Transverse colon (tissue), 4 donors: Measurements from ENCODE around the gene PCIF1.

Experiments
- CTCF ChIP-seq, 5 experiments: fragments of 200-600 bp in 3 of 5; fragments of 450-650 bp in 2 of 5; sonication (generic) in 3 of 5; IDR thresholded peaks; 1 replicate in 2 of 5; 2 replicates in 3 of 5; pipeline ENCODE4 v1.5.1; 2016 to 2017; ENCODE audit warnings: antibody characterized with exemption in 5 of 5, inconsistent platforms in 3 of 5, mild to moderate bottlenecking in 2 of 5, moderate library complexity in 1 of 5
- POLR2A ChIP-seq: fragments of 450-650 bp; IDR thresholded peaks from one replicate; pipeline ENCODE4 v1.6.1; 2016; ENCODE audit warnings: antibody characterized with exemption, mild to moderate bottlenecking, moderate library complexity
- POLR2AphosphoS5 ChIP-seq, 3 donors: sonication (generic); formaldehyde crosslinking; IDR thresholded peaks; one replicate each; pipeline ENCODE4 v1.6.1; 2016; ENCODE audit warnings: antibody characterized with exemption in 3 of 3

DNA sequence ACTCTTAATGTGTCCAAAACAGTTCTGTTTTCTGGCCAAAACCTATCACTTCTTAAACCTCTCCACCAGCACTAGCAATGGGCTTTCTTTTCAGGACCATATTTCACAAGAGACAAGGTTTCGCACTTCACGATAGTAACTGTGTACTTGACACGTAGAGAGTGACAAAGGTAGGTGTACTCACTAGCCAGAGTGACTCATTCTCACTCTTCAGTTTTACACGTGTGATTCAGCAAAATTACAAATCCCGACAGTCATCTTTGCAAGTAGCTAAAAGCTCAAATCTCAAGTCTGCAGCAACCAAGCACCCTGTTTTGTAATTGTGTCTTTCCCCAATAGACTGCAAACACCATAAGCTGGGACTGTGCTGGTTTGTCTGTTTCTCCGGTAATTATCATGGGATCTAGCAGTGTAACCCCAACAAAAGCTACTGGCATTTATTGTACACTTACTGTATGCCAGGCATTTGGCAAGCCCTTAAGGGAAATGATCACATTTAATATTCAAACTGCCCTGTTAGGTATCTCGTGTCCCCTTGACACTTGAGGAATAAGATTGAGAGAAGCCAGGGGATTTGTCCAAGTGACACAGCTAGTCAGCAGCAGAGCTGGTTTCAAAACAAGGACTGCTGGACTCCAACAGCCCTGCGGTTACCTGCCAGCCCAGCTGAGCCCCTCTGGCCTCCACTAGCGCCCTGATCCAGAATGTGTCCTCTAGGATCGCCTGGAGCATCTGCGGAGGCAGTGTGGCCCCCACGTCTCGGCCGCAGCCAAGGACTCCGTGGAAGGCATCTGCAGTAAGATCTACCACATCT lies 9.9 kb downstream of the PCIF1 start:
- TF ChIP-seq CTCF (IDR thresholded peaks at IDR 0.05) (no peak), POLR2AphosphoS5 (IDR thresholded peaks at IDR 0.05) (no peak), POLR2A (no peak)
